GM06990 (cell line): ENCODE data around the gene FAM149A.

Experiments
- DNase-seq: peaks from one replicate; pipeline ENCODE4 v3.0.0-alpha.2; 2011; ENCODE audit not compliant: insufficient read length; ENCODE audit errors: extremely low read depth
- H3K27me3 ChIP-seq: replicated peaks from 2 replicates; pipeline ENCODE4 v1.6.0; 2011; ENCODE audit warnings: low read length; ENCODE audit not compliant: control insufficient read depth, insufficient read depth
- H3K36me3 ChIP-seq: 2 replicates; pipeline ENCODE4 v1.5.1; 2011; ENCODE audit warnings: low read length; ENCODE audit not compliant: control insufficient read depth, insufficient read depth
- H3K4me3 ChIP-seq: replicated peaks from 2 replicates; pipeline ENCODE4 v1.5.1; 2011; ENCODE audit warnings: low read depth, mild to moderate bottlenecking, control low read depth, low read length
- CTCF ChIP-seq: IDR thresholded peaks from 2 replicates; pipeline ENCODE4 v1.5.1; 2011; ENCODE audit warnings: low read length, control low read depth, mild to moderate bottlenecking, inconsistent platforms; ENCODE audit not compliant: insufficient read depth, poor library complexity, severe bottlenecking

The FAM149A gene

GRCh38 chr4:186189656-186190055 lies 85.2 kb downstream of the FAM149A start:
- Histone ChIP-seq H3K27me3 (no peaks in the 10 kb centered on the region), H3K4me3 (no peak overlapping the region), H3K36me3 (no peaks in the 10 kb centered on the region)
- TF ChIP-seq CTCF, result no peak
- no peak for DNase-seq

- peak; percentile 31 for TF ChIP-seq CTCF
- DNase-seq, result no peak
- H3K4me3 ChIP-seq, result peak overlapping the region; percentile 98
- H3K36me3 ChIP-seq, result peaks cover 2% of the 10 kb centered on the region; the same call in 1 of the 2 replicates
- H3K27me3 ChIP-seq, result no peaks in the 10 kb centered on the region
Observed at GRCh38 chr4:186190581-186191199, 86.2 kb downstream of the FAM149A start.

- Histone ChIP-seq H3K4me3 (peak within 1 kb of the TSS; percentile 98), H3K27me3 (no peaks in the 10 kb centered on the region), H3K36me3 (peaks cover 2% of the 10 kb centered on the region; the same call in 1 of the 2 replicates)
- peak; percentile 93 for DNase-seq
- TF ChIP-seq CTCF, result peak; percentile 33
Observed at GRCh38 chr4:186191200-186192065, 86.9 kb downstream of the FAM149A start, which contains the start of gene CYP4V2. TSS of gene CYP4V2 (plus strand) at chr4:186191567. CDS start at chr4:186191824, 257 bp downstream.

- Histone ChIP-seq H3K36me3 (peaks cover 3% of the 10 kb centered on the region; the same call in 1 of the 2 replicates), H3K4me3 (peak overlapping the region; percentile 98), H3K27me3 (no peaks in the 10 kb centered on the region)
- TF ChIP-seq CTCF, result no peak
- no peak for DNase-seq
Observed at GRCh38 chr4:186192066-186192612, 87.6 kb downstream of the FAM149A start.

GRCh38 chr4:186193851-186194250 lies 89.3 kb downstream of the FAM149A start:
- no peak for TF ChIP-seq CTCF
- no peak for DNase-seq
- peaks cover 5% of the 10 kb centered on the region; the same call in 1 of the 2 replicates for H3K36me3 ChIP-seq
- H3K27me3 ChIP-seq, result no peaks in the 10 kb centered on the region
- H3K4me3 ChIP-seq, result no peak overlapping the region
